Activated CD4-positive, alpha-beta memory T cell treated with anti-CD3 and anti-CD28 coated beads, Interleukin-2, amount 10 ng/mL, durations not matched to agents 7 days and 5 days (primary cell): ENCODE measurements around the gene OR5A2. TPM values are rescaled to one million over a fixed set of nuclear protein-coding genes. Genes with fewer than 3 reads are reported as not detected.
"Not testable (repeated sequence)": the region's sequence is repeated elsewhere in the genome, so short reads cannot be mapped to it uniquely, and the experiment has no call there.

ENCODE experiments used
- CTCF ChIA-PET: fragments of 350-600 bp; sonication (Branson Sonifier 250); formaldehyde crosslinking; loops from one replicate; lab custom pipeline; 2021; ENCODE audit warnings: antibody characterized with exemption, inconsistent platforms; lab: Charles Lee
- POLR2A ChIA-PET: fragments of 350-600 bp; sonication (Branson Sonifier 250); formaldehyde crosslinking; loops from one replicate; lab custom pipeline; 2021; ENCODE audit warnings: antibody characterized with exemption; lab: Charles Lee
- DNase-seq: peaks from one replicate; pipeline ENCODE4 v3.0.0-alpha.2; 2020
- H3K27ac Mint-ChIP-seq: one replicate; pipeline ENCODE4 v1.8.0; 2021; ENCODE audit warnings: mild to moderate bottlenecking, mixed read lengths
- H3K27me3 Mint-ChIP-seq: one replicate; pipeline ENCODE4 v1.8.0; 2021; ENCODE audit warnings: mixed read lengths
- H3K36me3 Mint-ChIP-seq: one replicate; pipeline ENCODE4 v1.8.0; 2021; ENCODE audit warnings: low read depth, mixed read lengths
- H3K4me1 Mint-ChIP-seq: one replicate; pipeline ENCODE4 v1.8.0; 2021; ENCODE audit warnings: mixed read lengths
- H3K4me3 Mint-ChIP-seq: one replicate; pipeline ENCODE4 v1.8.0; 2021; ENCODE audit warnings: mild to moderate bottlenecking, mixed read lengths
- H3K9me3 Mint-ChIP-seq: one replicate; pipeline ENCODE4 v1.8.0; 2021; ENCODE audit warnings: mixed read lengths
- total RNA-seq, 2 experiments: library from RNA; stranded (reverse); gene quantifications; one replicate each; pipeline ENCODE4 v1.2.3, GENCODE V29; 2021

The OR5A2 gene
- total RNA-seq, 2 experiments from 2014 or later, result not detected

DNA sequence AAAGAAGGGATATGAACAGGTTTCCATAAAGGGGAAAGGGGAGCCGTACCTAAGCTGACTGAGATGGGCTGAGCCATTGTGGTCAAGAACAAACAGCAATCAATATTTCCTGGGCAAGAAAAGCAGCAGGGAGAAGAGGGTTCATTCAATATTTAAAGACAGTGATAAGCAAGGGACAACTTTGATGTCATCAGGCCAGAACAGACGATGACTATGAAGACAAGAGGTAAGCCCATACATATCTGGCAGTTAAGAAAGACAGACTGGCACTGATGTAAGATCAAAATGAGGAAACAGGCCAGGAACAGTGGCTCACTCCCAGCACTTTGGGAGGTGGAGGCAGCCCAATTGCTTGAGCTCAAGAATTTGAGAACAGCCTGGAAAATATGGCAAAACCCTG lies 2.4 kb downstream of the OR5A2 start:
- Mint-ChIP-seq H3K36me3 (no peaks in the 10 kb centered on the region), H3K27me3 (peaks cover 3% of the 10 kb centered on the region), H3K27ac (no peak overlapping the region), H3K4me1 (peaks cover 9% of the 10 kb centered on the region), H3K9me3 (no peaks in the 10 kb centered on the region), H3K4me3 (no peak overlapping the region)
- no peak for DNase-seq
- ChIA-PET CTCF (no interaction called here), POLR2A (no interaction called here)

DNA sequence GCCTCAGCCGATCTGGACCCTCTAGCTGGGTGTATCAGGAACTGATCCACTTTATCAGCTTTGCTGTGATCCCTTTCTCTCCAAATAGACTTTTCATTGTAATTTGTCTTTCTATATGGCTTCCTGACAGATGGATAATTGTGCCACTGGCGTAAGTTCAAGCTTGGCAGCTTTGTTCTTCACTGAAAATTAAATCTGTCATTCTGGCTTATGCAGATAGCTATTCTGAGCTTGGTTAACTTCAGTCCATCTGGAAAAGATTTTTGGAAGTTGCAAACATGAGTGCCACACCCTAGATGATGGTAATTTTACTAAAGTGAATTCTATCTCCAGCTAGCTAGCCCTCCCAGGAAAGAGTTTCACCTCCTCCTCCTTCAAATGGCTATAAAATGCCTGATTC lies 8.1 kb downstream of the OR5A2 start:
- no peak overlapping the region for H3K4me3 Mint-ChIP-seq
- ChIA-PET POLR2A (no interaction called here), CTCF (interaction anchor here (0.6 to 2.8 kb wide), 2 partner anchors 11 to 232 kb away, joined by 3 to 8 read pairs; no protein-coding TSS in a partner anchor)
- H3K27me3 Mint-ChIP-seq, result peaks cover 16% of the 10 kb centered on the region
- H3K36me3 Mint-ChIP-seq, result no peaks in the 10 kb centered on the region
- H3K9me3 Mint-ChIP-seq, result no peaks in the 10 kb centered on the region
- H3K27ac Mint-ChIP-seq, result no peak overlapping the region
- H3K4me1 Mint-ChIP-seq, result peaks cover 10% of the 10 kb centered on the region
- DNase-seq, result no peak

GRCh38 chr11:59417023-59417422 lies 9.2 kb downstream of the OR5A2 start:
- H3K4me1 Mint-ChIP-seq, result peaks cover 2% of the 10 kb centered on the region
- no peak overlapping the region for H3K27ac Mint-ChIP-seq
- H3K27me3 Mint-ChIP-seq, result peaks cover 16% of the 10 kb centered on the region
- ChIA-PET POLR2A (no interaction called here), CTCF (interaction anchor here (2.8 kb wide), 1 partner anchor 13 kb away, joined by 8 read pairs; no protein-coding TSS in a partner anchor)
- no peak overlapping the region for H3K4me3 Mint-ChIP-seq
- H3K36me3 Mint-ChIP-seq, result no peaks in the 10 kb centered on the region
- no peak for DNase-seq
- no peaks in the 10 kb centered on the region for H3K9me3 Mint-ChIP-seq

- CTCF ChIA-PET, result no interaction called here
- no peak for DNase-seq
- H3K4me3 Mint-ChIP-seq, result no peak overlapping the region
- POLR2A ChIA-PET, result no interaction called here
- H3K9me3 Mint-ChIP-seq, result no peaks in the 10 kb centered on the region
- H3K36me3 Mint-ChIP-seq, result no peaks in the 10 kb centered on the region
- no peak overlapping the region for H3K27ac Mint-ChIP-seq
- peaks cover 2% of the 10 kb centered on the region for H3K4me1 Mint-ChIP-seq
- H3K27me3 Mint-ChIP-seq, result peaks cover 16% of the 10 kb centered on the region
Observed at GRCh38 chr11:59416613-59417012, 9.6 kb downstream of the OR5A2 start.

- peaks cover 16% of the 10 kb centered on the region for H3K27me3 Mint-ChIP-seq
- H3K36me3 Mint-ChIP-seq, result no peaks in the 10 kb centered on the region
- H3K4me1 Mint-ChIP-seq, result peaks cover 2% of the 10 kb centered on the region
Observed at GRCh38 chr11:59415111-59415510, 11.1 kb downstream of the OR5A2 start.

DNA sequence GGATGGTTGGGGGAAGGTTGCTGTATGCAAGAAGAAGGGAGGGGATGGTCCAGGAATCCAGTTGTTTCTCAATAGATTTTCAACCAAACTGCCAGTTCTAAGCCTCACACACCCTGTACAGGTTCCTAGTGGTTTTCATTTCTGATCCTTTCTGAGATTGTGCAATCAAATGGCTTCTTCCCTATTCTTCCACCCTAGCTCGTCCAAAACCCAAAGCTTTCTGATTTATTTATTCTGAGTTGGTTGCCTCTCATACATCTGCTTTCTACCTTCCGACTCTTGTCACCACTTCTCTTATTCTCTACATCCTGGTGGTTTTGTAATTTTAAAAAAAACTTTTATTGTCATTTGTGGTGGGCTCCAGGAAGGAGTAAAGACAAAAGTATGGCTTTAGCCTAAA lies 12.6 kb downstream of the OR5A2 start:
- POLR2A ChIA-PET, result no interaction called here

More at GRCh38 chr11:59415111-59415510, 11.1 kb downstream of the OR5A2 start:
- ChIA-PET POLR2A (no interaction called here), CTCF (no interaction called here)
- Mint-ChIP-seq H3K4me3 (no peak overlapping the region), H3K9me3 (peaks cover 3% of the 10 kb centered on the region), H3K27ac (no peak overlapping the region)
- no peak for DNase-seq

GRCh38 chr11:59403546-59403945 lies 22.7 kb downstream of the OR5A2 start:
- no peak for DNase-seq
- H3K4me1 Mint-ChIP-seq, result no peaks in the 10 kb centered on the region
- no peaks in the 10 kb centered on the region for H3K27me3 Mint-ChIP-seq
- ChIA-PET CTCF (no interaction called here), POLR2A (no interaction called here)
- H3K9me3 Mint-ChIP-seq, result peaks cover 10% of the 10 kb centered on the region
- H3K27ac Mint-ChIP-seq, result no peak overlapping the region
- no peak overlapping the region for H3K4me3 Mint-ChIP-seq
- H3K36me3 Mint-ChIP-seq, result no peaks in the 10 kb centered on the region

More for the DNA sequence above, 12.6 kb downstream of the OR5A2 start:
- CTCF ChIA-PET, result no interaction called here
- DNase-seq, result no peak
- no peak overlapping the region for H3K4me3 Mint-ChIP-seq
- no peak overlapping the region for H3K27ac Mint-ChIP-seq
- peaks cover 16% of the 10 kb centered on the region for H3K27me3 Mint-ChIP-seq
- no peaks in the 10 kb centered on the region for H3K36me3 Mint-ChIP-seq
- peaks cover 2% of the 10 kb centered on the region for H3K4me1 Mint-ChIP-seq
- H3K9me3 Mint-ChIP-seq, result peaks cover 5% of the 10 kb centered on the region

- DNase-seq, result no peak
- CTCF ChIA-PET, result interaction anchor here (0.7 kb wide), 1 partner anchor 53 kb away, joined by 4 read pairs; no protein-coding TSS in a partner anchor
- POLR2A ChIA-PET, result no interaction called here
- no peak overlapping the region for H3K4me3 Mint-ChIP-seq
- no peaks in the 10 kb centered on the region for H3K4me1 Mint-ChIP-seq
- H3K9me3 Mint-ChIP-seq, result peaks cover 7% of the 10 kb centered on the region
- H3K27me3 Mint-ChIP-seq, result no peaks in the 10 kb centered on the region
- H3K27ac Mint-ChIP-seq, result no peak overlapping the region
- H3K36me3 Mint-ChIP-seq, result no peaks in the 10 kb centered on the region
Observed at GRCh38 chr11:59401262-59401552, 25.0 kb downstream of the OR5A2 start.

DNA sequence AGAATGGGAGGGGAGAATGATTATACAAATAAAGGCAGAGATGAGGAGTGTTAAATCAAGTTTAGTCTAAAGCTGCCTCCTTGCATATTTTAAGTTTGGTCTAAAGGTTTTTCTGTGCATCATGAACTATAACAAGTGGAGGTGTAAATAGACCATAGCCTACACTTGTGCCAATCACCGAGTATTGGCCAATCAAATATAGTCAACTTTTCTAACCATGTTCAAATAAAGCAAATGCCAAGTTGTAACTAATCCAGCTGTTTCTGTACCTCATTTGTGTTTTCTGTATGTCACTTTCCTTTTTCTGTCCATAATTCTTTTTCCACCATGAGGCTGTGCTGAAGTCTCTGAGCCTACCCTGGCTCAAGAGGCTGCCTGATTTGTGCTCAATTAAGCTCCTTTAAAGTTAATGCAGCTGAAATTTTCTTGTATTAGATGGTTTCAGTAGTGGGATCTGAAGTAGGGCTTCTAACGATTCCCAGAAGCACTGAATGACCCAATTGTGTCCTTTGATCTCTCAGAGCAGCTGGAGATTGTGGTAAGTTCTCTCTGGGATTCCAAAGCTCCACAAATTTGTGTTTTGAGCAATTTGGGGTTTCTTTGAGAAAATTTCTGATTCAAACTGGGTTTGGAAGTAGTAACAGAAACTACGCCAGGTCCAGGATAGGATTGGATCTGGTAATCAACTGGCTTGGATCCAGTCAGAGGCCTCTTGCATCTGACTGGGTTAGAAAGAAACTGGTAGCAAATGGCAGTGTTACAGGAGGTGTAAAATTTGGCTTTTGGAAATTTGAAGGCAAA lies 25.6 kb downstream of the OR5A2 start:
- no peak for DNase-seq
- CTCF ChIA-PET, result interaction anchor here (0.7 kb wide), 1 partner anchor 53 kb away, joined by 4 read pairs; no protein-coding TSS in a partner anchor
- no peak overlapping the region for H3K27ac Mint-ChIP-seq
- no peak overlapping the region for H3K4me3 Mint-ChIP-seq
- H3K27me3 Mint-ChIP-seq, result no peaks in the 10 kb centered on the region
- no peaks in the 10 kb centered on the region for H3K4me1 Mint-ChIP-seq
- POLR2A ChIA-PET, result no interaction called here
- H3K36me3 Mint-ChIP-seq, result no peaks in the 10 kb centered on the region
- peaks cover 7% of the 10 kb centered on the region for H3K9me3 Mint-ChIP-seq

DNA sequence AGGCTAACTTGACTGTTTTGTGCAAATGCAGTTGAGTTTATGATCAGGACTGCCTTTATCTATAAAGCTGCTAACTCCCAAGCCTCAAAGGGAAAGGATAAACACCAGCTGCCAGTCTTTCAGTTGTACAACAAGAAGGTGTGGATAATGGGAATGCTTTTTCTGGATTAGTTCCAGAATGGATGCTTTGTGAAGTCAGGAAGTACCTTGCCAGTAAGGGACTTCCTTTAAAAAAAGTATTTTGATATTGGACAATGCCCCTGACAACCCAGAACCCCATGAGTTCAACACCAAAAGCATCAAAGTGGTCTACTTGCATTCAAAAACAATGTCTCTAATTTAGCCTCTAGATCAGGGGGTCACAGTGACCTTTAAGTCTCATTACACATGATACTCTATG lies 32.0 kb downstream of the OR5A2 start:
- DNase-seq, result no peak
- ChIA-PET CTCF (no interaction called here), POLR2A (no interaction called here)
- no peaks in the 10 kb centered on the region for H3K9me3 Mint-ChIP-seq
- H3K27ac Mint-ChIP-seq, result no peak overlapping the region
- H3K36me3 Mint-ChIP-seq, result no peaks in the 10 kb centered on the region
- H3K4me1 Mint-ChIP-seq, result no peaks in the 10 kb centered on the region
- peaks cover 3% of the 10 kb centered on the region for H3K27me3 Mint-ChIP-seq
- no peak overlapping the region for H3K4me3 Mint-ChIP-seq

- H3K4me3 Mint-ChIP-seq, result no peak overlapping the region
- no peaks in the 10 kb centered on the region for H3K36me3 Mint-ChIP-seq
- H3K27ac Mint-ChIP-seq, result no peak overlapping the region
- DNase-seq, result no peak
- H3K27me3 Mint-ChIP-seq, result no peaks in the 10 kb centered on the region
- no peaks in the 10 kb centered on the region for H3K4me1 Mint-ChIP-seq
- POLR2A ChIA-PET, result interaction anchor here (1.0 kb wide), 1 partner anchor 274 kb away, joined by 3 read pairs; no protein-coding TSS in a partner anchor
- peaks cover under 1% of the 10 kb centered on the region for H3K9me3 Mint-ChIP-seq
- CTCF ChIA-PET, result no interaction called here
Observed at GRCh38 chr11:59380263-59381059, 45.8 kb downstream of the OR5A2 start.

DNA sequence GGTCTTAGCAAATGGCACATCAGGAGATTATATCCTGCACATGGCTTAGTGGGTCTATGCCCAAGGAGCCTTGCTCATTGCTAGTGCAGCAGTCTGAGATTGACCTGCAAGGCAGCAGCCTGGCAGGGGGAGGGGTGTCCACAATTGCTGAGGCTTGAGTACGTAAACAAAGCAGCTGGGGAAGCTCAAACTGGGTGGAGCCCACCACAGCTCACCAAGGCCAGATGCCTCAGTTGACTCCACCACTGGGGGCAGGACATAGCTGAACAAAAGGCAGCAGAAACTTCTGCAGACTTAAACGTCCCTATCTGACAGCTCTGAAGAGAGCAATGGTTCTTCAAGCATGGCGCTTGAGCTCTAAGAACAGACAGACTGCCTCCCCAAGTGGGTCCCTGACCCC lies 53.9 kb downstream of the OR5A2 start:
- H3K4me3 Mint-ChIP-seq, H3K27ac Mint-ChIP-seq, H3K36me3 Mint-ChIP-seq, H3K27me3 Mint-ChIP-seq, H3K9me3 Mint-ChIP-seq, CTCF ChIA-PET, H3K4me1 Mint-ChIP-seq, DNase-seq, POLR2A ChIA-PET: not testable (repeated sequence)

GRCh38 chr11:59368238-59369022 lies 57.8 kb downstream of the OR5A2 start:
- Mint-ChIP-seq H3K4me1 (no peaks in the 10 kb centered on the region), H3K27ac (no peak overlapping the region), H3K9me3 (peaks cover 4% of the 10 kb centered on the region), H3K36me3 (no peaks in the 10 kb centered on the region), H3K27me3 (peaks cover 3% of the 10 kb centered on the region), H3K4me3 (no peak overlapping the region)
- ChIA-PET POLR2A (no interaction called here), CTCF (no interaction called here)
- DNase-seq, result no peak
